ENCODE data around the gene PRKD2. TPM values are rescaled to one million over a fixed set of nuclear protein-coding genes. Genes with fewer than 3 reads are reported as not detected.

PRKD2 gene
- total and polyA plus RNA-seq, 4 donors: 7.3 to 14.4 (median 9.3) TPM

DNA sequence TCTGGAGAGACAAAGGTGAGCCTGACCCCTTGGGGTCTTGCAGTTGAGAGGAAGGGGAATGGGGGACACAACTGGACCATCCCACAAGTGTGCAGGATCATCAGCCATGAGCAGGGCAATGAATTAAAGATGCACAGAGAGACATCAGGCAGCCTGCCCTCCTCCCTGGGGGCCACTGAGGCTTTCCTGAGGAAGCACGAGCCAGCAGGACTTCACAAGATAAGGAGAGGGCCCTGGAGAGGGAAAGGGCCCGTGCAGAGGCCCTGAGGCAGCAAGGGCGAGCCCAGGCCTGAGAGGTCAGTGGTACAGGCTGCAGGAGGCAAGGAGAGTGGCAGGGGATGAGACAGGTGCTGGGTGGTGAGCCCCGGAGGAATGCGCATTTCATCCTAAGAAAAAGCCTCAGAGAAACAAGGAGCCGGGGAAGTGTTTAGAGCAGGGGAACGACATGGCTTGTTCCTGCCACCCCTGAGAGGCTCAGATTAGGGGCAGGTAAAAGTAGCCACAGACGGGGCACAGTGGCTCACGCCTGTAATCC, 9.0 kb upstream of the PRKD2 start:
- Histone ChIP-seq H3K27ac (ENCODE audit: low read depth in 1 of 2, low read length in 2 of 2) (no peak overlapping the region), H3K9ac (ENCODE audit: low read depth in 1 of 2, low read length in 2 of 2) (no peak overlapping the region), H3K4me3 (ENCODE audit: low read depth in 1 of 3, low read length in 3 of 3) (no peak overlapping the region), H3K4me1 (ENCODE audit: control insufficient read depth in 4 of 4, insufficient read depth in 4 of 4, low read length in 3 of 4) (peaks cover 0 to 14% (median 4%) of the 10 kb centered on the region in 4 donors), H3K27me3 (ENCODE audit: control insufficient read depth in 4 of 4, insufficient read depth in 4 of 4, low read length in 3 of 4) (no peaks in the 10 kb centered on the region), H3K36me3 (ENCODE audit: control insufficient read depth in 4 of 4, insufficient read depth in 3 of 4, low read depth in 1 of 4, low read length in 3 of 4) (peaks cover 16 to 83% (median 42%) of the 10 kb centered on the region in 4 donors), H3K9me3 (ENCODE audit: control insufficient read depth in 4 of 4, low read length in 3 of 4) (no peaks in the 10 kb centered on the region)
- WGBS: 79% methylated on average over 9 of the region's 9 CpGs
- TF ChIP-seq YY1 (IDR thresholded peaks at IDR 0.05): no peak
- TF ChIP-seq NR2F2 (IDR thresholded peaks at IDR 0.05): peak; percentile 42
- no peak for TF ChIP-seq FOXA2 (IDR thresholded peaks at IDR 0.05)
- DNase-seq (ENCODE audit: low spot score): no peak

DNA sequence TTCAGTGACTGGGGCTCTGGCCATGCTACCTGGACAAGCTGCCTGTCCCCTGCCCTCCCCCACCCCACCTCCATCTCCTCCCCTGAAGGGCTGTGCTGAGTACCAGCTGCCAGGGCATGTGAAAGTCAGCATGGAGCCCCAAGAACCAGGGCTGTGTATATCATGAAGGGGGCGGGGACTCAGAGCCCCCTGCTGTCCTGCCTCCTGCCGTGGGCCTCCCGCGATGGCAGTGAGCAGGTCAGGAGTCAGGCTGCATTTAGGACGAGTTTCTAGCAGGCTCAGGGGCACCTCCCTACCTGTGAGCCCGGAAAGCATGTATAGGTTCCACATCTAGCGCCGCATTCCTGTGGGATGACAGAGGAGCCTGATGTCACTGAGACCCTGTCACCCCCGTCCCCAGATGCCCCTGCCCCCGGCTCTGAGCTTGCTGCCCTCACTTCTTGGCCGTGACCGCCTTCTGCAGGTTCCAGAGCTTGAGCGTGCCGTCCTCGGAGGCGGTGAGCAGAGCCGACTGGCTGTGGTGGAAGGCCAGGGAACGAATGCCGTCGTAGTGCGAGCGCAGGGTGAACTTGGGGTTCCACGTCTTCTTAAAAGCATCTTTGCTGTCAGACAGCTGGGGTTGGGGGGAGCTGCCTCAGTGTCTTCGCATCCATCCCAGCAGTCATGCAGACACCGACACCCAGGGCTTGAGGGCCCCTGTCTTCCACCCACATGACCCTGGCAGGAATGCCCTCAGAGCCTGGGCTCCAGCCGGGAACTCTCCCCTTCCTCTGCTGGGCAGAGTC, 8.3 kb upstream of the PRKD2 start:
- Histone ChIP-seq H3K27ac (ENCODE audit: low read depth in 1 of 2, low read length in 2 of 2) (no peak overlapping the region), H3K36me3 (ENCODE audit: control insufficient read depth in 4 of 4, insufficient read depth in 3 of 4, low read depth in 1 of 4, low read length in 3 of 4) (peaks cover 14 to 85% (median 41%) of the 10 kb centered on the region in 4 donors), H3K9ac (ENCODE audit: low read depth in 1 of 2, low read length in 2 of 2) (no peak overlapping the region), H3K27me3 (ENCODE audit: control insufficient read depth in 4 of 4, insufficient read depth in 4 of 4, low read length in 3 of 4) (no peaks in the 10 kb centered on the region), H3K4me3 (ENCODE audit: low read depth in 1 of 3, low read length in 3 of 3) (no peak overlapping the region), H3K9me3 (ENCODE audit: control insufficient read depth in 4 of 4, low read length in 3 of 4) (no peaks in the 10 kb centered on the region), H3K4me1 (ENCODE audit: control insufficient read depth in 4 of 4, insufficient read depth in 4 of 4, low read length in 3 of 4) (peaks cover 0 to 9% (median 2%) of the 10 kb centered on the region in 4 donors)
- TF ChIP-seq NR2F2 (IDR thresholded peaks at IDR 0.05) (no peak), HNF4G (IDR thresholded peaks at IDR 0.05) (no peak), EGR1 (IDR thresholded peaks at IDR 0.05; ENCODE audit: low read depth in 2 of 2) (no peak), GABPA (IDR thresholded peaks at IDR 0.05 in 1 of 2, conservative IDR thresholded peaks at IDR 0.05 in 1 of 2) (no peak), RXRA (IDR thresholded peaks at IDR 0.05) (no peak), RAD21 (IDR thresholded peaks at IDR 0.05) (no peak), YY1 (IDR thresholded peaks at IDR 0.05) (no peak)
- TF ChIP-seq, protein P1, sequence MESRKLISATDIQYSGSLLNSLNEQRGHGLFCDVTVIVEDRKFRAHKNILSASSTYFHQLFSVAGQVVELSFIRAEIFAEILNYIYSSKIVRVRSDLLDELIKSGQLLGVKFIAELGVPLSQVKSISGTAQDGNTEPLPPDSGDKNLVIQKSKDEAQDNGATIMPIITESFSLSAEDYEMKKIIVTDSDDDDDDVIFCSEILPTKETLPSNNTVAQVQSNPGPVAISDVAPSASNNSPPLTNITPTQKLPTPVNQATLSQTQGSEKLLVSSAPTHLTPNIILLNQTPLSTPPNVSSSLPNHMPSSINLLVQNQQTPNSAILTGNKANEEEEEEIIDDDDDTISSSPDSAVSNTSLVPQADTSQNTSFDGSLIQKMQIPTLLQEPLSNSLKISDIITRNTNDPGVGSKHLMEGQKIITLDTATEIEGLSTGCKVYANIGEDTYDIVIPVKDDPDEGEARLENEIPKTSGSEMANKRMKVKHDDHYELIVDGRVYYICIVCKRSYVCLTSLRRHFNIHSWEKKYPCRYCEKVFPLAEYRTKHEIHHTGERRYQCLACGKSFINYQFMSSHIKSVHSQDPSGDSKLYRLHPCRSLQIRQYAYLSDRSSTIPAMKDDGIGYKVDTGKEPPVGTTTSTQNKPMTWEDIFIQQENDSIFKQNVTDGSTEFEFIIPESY (IDR thresholded peaks at IDR 0.05): no peak
- WGBS: 94% methylated on average over 26 of the region's 26 CpGs
- no peak for DNase-seq (ENCODE audit: low spot score)

DNA sequence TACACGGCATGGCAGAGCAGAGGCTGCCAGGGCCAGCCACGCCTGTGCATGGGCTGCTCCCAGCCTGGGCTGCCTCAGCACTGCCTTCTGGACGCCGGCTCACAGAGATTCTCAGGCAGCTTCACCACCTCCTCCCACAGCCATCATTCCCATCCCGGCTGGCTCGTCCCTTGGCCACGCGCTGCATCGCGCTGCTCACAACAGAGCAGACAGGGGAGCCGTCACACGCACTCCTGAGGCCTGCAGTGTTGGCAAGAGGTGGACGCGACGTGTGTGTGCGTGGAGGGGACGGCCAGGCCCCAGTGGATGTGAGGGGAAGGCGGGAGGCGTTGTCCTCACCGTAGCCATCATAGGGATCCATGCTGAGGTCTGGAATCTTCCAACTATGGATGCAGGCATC, 7.6 kb upstream of the PRKD2 start:
- no peak overlapping the region for H3K9ac ChIP-seq (ENCODE audit: low read depth in 1 of 2, low read length in 2 of 2)
- H3K4me3 ChIP-seq (ENCODE audit: low read depth in 1 of 3, low read length in 3 of 3): no peak overlapping the region
- WGBS: 94% methylated on average over 20 of the region's 20 CpGs
- no peaks in the 10 kb centered on the region for H3K9me3 ChIP-seq (ENCODE audit: control insufficient read depth in 4 of 4, low read length in 3 of 4)
- H3K4me1 ChIP-seq (ENCODE audit: control insufficient read depth in 4 of 4, insufficient read depth in 4 of 4, low read length in 3 of 4): peaks cover 0 to 9% (median 2%) of the 10 kb centered on the region in 4 donors
- no peaks in the 10 kb centered on the region for H3K27me3 ChIP-seq (ENCODE audit: control insufficient read depth in 4 of 4, insufficient read depth in 4 of 4, low read length in 3 of 4)
- no peak for DNase-seq (ENCODE audit: low spot score)
- H3K27ac ChIP-seq (ENCODE audit: low read depth in 1 of 2, low read length in 2 of 2): no peak overlapping the region
- peaks cover 13 to 81% (median 36%) of the 10 kb centered on the region in 4 donors for H3K36me3 ChIP-seq (ENCODE audit: control insufficient read depth in 4 of 4, insufficient read depth in 3 of 4, low read depth in 1 of 4, low read length in 3 of 4)
- TF ChIP-seq FOXA1 (IDR thresholded peaks at IDR 0.05) (no peak), HNF4A (conservative IDR thresholded peaks at IDR 0.05) (no peak), RAD21 (IDR thresholded peaks at IDR 0.05) (no peak), YY1 (IDR thresholded peaks at IDR 0.05) (no peak), TAF1 (conservative IDR thresholded peaks at IDR 0.05) (no peak), RXRA (IDR thresholded peaks at IDR 0.05) (no peak), HNF4G (IDR thresholded peaks at IDR 0.05) (no peak), GABPA (IDR thresholded peaks at IDR 0.05 in 1 of 2, conservative IDR thresholded peaks at IDR 0.05 in 1 of 2) (no peak), EGR1 (IDR thresholded peaks at IDR 0.05; ENCODE audit: low read depth in 2 of 2) (no peak)
- TF ChIP-seq, protein P2, sequence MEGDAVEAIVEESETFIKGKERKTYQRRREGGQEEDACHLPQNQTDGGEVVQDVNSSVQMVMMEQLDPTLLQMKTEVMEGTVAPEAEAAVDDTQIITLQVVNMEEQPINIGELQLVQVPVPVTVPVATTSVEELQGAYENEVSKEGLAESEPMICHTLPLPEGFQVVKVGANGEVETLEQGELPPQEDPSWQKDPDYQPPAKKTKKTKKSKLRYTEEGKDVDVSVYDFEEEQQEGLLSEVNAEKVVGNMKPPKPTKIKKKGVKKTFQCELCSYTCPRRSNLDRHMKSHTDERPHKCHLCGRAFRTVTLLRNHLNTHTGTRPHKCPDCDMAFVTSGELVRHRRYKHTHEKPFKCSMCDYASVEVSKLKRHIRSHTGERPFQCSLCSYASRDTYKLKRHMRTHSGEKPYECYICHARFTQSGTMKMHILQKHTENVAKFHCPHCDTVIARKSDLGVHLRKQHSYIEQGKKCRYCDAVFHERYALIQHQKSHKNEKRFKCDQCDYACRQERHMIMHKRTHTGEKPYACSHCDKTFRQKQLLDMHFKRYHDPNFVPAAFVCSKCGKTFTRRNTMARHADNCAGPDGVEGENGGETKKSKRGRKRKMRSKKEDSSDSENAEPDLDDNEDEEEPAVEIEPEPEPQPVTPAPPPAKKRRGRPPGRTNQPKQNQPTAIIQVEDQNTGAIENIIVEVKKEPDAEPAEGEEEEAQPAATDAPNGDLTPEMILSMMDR (IDR thresholded peaks at IDR 0.05; ENCODE audit: low read depth, low read length, missing input control): no peak
- TF ChIP-seq, protein P3, sequence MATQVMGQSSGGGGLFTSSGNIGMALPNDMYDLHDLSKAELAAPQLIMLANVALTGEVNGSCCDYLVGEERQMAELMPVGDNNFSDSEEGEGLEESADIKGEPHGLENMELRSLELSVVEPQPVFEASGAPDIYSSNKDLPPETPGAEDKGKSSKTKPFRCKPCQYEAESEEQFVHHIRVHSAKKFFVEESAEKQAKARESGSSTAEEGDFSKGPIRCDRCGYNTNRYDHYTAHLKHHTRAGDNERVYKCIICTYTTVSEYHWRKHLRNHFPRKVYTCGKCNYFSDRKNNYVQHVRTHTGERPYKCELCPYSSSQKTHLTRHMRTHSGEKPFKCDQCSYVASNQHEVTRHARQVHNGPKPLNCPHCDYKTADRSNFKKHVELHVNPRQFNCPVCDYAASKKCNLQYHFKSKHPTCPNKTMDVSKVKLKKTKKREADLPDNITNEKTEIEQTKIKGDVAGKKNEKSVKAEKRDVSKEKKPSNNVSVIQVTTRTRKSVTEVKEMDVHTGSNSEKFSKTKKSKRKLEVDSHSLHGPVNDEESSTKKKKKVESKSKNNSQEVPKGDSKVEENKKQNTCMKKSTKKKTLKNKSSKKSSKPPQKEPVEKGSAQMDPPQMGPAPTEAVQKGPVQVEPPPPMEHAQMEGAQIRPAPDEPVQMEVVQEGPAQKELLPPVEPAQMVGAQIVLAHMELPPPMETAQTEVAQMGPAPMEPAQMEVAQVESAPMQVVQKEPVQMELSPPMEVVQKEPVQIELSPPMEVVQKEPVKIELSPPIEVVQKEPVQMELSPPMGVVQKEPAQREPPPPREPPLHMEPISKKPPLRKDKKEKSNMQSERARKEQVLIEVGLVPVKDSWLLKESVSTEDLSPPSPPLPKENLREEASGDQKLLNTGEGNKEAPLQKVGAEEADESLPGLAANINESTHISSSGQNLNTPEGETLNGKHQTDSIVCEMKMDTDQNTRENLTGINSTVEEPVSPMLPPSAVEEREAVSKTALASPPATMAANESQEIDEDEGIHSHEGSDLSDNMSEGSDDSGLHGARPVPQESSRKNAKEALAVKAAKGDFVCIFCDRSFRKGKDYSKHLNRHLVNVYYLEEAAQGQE (IDR thresholded peaks at IDR 0.05): no peak
- TF ChIP-seq, protein P4, sequence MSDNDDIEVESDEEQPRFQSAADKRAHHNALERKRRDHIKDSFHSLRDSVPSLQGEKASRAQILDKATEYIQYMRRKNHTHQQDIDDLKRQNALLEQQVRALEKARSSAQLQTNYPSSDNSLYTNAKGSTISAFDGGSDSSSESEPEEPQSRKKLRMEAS (IDR thresholded peaks at IDR 0.05): no peak
- TF ChIP-seq, protein P5, sequence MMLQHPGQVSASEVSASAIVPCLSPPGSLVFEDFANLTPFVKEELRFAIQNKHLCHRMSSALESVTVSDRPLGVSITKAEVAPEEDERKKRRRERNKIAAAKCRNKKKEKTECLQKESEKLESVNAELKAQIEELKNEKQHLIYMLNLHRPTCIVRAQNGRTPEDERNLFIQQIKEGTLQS (IDR thresholded peaks at IDR 0.05): no peak

All from liver (tissue), 9 donors.